HEK293 (cell line): ENCODE data around the gene ARSJ.

ENCODE experiments used
- CTCF ChIP-seq: fragments of 450-650 bp; formaldehyde crosslinking; IDR thresholded peaks from 2 replicates; pipeline ENCODE4 v1.5.1; 2016; ENCODE audit warnings: missing biosample characterization, missing genetic modification characterization
- HOXD13 ChIP-seq: sonication (generic); formaldehyde crosslinking; IDR thresholded peaks from 2 replicates; pipeline ENCODE4 v1.8.0; 2022; ENCODE audit warnings: missing genetic modification reagents, borderline replicate concordance
- MZF1 ChIP-seq: fragments of 450-650 bp; formaldehyde crosslinking; IDR thresholded peaks from 2 replicates; pipeline ENCODE4 v1.5.1; 2017; ENCODE audit warnings: missing biosample characterization, missing genetic modification characterization, borderline replicate concordance
- REST ChIP-seq: fragments of 450-650 bp; formaldehyde crosslinking; IDR thresholded peaks from 2 replicates; pipeline ENCODE4 v1.5.1; 2016; ENCODE audit warnings: missing biosample characterization, missing genetic modification characterization
- ZNF157 ChIP-seq: fragments of 450-650 bp; formaldehyde crosslinking; IDR thresholded peaks from 2 replicates; pipeline ENCODE4 v1.5.1; 2016; ENCODE audit warnings: missing biosample characterization, missing genetic modification characterization
- ZNF530 ChIP-seq: fragments of 450-650 bp; formaldehyde crosslinking; IDR thresholded peaks from 2 replicates; pipeline ENCODE4 v1.5.1; 2016; ENCODE audit warnings: low read depth, missing biosample characterization, missing genetic modification characterization
- ZNF544 ChIP-seq: fragments of 450-650 bp; formaldehyde crosslinking; IDR thresholded peaks from 2 replicates; pipeline ENCODE4 v1.5.0; 2017; ENCODE audit warnings: missing biosample characterization, missing genetic modification characterization

- TF ChIP-seq ZNF544 (no peak), ZNF157 (tag by site-specific recombination) (no peak), HOXD13 (no peak), CTCF (tag by site-specific recombination) (no peak), REST (tag by site-specific recombination) (no peak), ZNF530 (tag by site-specific recombination) (no peak), MZF1 (tag by site-specific recombination) (no peak)
Observed at GRCh38 chr4:113976741-113977525, 2.5 kb downstream of the ARSJ start.
